ENCODE measurements around the gene SRI. TPM values are rescaled to one million over a fixed set of nuclear protein-coding genes. Genes with fewer than 3 reads are reported as not detected.
A peak's percentile ranks its signal among the peaks of the same experiment; 100 is the strongest.

The SRI gene
- total and polyA plus RNA-seq, 3 donors from 2014 or later = 53.1 to 96.1 (median 67.8) TPM

DNA sequence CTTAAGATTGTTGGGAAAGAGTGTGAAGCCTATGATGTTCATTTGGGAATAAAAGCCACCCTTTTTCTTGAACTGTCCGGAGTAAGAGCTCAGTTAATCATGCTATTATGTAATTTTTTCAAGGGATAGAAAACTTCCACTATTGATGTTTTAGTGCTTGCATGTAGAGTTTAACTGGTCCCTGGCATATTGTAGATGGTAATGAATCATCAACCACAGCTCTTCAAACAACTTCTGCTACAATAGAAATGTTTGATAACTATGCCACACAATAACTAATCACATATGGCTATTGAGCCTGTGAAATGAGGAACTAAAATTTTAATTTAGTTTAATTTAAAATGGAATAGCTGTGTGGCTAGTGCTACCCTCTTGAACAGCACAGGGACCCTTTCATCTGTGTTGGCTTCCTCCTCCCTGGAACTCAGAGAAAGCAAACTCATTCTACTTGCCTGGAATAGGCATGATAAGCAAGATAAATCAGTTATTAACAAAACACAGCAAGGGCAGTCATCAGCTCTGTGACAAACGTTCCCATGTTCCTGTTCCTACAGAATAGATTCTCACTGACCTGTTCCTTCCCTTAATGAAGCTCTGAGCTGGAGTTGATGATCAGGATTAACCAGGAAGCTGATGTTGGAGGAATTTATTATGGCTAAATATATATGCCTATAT lies 4.9 kb upstream of the SRI start:
- intact Hi-C loops (cut with DNase I; ENCODE audit: low total_unique reads) = no loop called here
- no peak for DNase-seq
- WGBS, 2 donors = 73% methylated on average over 2 of the region's 2 CpGs

DNA sequence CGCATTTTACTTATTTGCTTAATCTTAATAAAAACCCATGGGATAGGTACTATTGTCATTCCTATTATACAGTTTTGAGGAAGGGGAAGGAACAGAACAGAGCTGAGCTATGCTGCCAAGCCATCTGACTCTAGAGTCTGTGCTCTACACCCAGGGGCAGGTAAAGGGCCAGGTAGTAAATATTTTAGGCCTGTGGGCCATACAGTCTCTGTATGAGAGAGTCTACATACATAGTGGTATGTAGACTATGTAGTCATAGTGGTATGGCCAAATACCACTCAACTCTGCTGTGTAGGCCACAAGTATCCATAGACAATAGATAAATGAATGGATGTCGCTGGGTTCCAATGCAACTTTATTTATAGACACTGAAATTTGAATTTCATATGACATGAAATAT lies 3.4 kb upstream of the SRI start:
- no peak overlapping the region for H3K27ac ChIP-seq
- intact Hi-C loops (cut with DNase I; ENCODE audit: low total_unique reads) = no loop called here
- 97 to 98% methylated on average over 2 of the region's 2 CpGs for WGBS, 2 donors

More for the DNA sequence above, 4.9 kb upstream of the SRI start:
- no peaks in the 10 kb centered on the region for H3K36me3 ChIP-seq (ENCODE audit: low read depth, missing control alignments)
- H3K4me3 ChIP-seq = no peak overlapping the region
- H3K27ac ChIP-seq = no peak overlapping the region
- H3K27me3 ChIP-seq = no peaks in the 10 kb centered on the region
- TF ChIP-seq POLR2A (IDR thresholded peaks at IDR 0.05) = no peak
- TF ChIP-seq, protein P1, sequence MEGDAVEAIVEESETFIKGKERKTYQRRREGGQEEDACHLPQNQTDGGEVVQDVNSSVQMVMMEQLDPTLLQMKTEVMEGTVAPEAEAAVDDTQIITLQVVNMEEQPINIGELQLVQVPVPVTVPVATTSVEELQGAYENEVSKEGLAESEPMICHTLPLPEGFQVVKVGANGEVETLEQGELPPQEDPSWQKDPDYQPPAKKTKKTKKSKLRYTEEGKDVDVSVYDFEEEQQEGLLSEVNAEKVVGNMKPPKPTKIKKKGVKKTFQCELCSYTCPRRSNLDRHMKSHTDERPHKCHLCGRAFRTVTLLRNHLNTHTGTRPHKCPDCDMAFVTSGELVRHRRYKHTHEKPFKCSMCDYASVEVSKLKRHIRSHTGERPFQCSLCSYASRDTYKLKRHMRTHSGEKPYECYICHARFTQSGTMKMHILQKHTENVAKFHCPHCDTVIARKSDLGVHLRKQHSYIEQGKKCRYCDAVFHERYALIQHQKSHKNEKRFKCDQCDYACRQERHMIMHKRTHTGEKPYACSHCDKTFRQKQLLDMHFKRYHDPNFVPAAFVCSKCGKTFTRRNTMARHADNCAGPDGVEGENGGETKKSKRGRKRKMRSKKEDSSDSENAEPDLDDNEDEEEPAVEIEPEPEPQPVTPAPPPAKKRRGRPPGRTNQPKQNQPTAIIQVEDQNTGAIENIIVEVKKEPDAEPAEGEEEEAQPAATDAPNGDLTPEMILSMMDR (IDR thresholded peaks at IDR 0.05) = no peak
- no peaks in the 10 kb centered on the region for H3K4me1 ChIP-seq
- no peaks in the 10 kb centered on the region for H3K9me3 ChIP-seq

DNA sequence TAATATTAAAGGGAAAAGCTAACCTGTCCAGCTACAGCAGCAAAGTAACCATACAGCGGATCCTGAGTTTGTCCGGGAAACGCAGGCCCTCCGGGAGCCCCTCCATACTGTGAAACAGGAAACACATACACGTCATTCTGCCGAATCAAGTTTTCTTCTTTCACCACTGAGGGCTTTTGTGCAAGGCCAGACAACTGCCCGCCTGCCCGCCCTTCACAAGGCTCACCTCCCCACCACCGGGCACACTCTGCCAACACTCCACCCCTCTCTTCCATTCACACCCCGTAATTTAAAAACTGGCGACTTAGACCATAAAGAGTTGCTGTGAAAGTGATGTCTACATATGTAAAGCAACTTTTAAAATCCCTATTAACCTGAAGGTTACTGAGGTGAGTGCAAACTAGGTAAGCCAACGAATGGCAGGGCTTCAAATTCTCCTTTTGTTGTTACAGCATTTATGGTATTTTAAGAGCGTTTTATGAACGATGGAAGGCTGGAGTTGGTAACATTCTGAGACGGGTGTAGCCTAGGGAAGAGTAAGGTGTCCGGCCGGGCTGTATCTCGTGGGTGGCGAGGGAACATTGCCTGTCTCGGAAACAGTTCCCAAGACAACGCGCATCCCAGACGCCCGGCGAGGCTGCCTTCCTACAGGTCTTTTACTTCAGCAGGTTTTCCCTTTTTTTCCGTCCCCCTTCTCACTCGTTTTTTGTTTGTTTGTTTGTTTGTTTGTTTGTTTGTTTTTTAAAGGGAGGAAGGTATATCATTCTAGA lies 817 bp downstream of the SRI start:
- Histone ChIP-seq H3K27me3 (no peaks in the 10 kb centered on the region), H3K4me1 (peaks cover 4% of the 10 kb centered on the region), H3K9me3 (no peaks in the 10 kb centered on the region), H3K4me3 (peak overlapping the region; percentile 76 to 86), H3K36me3 (ENCODE audit: low read depth, missing control alignments) (no peaks in the 10 kb centered on the region), H3K27ac (peak overlapping the region in 1 of 2 donors; percentile 34)
- DNase-seq = peak; percentile 75
- WGBS, 2 donors = 1 to 2% methylated on average over 27 of the region's 27 CpGs
- intact Hi-C loops (cut with DNase I; ENCODE audit: low total_unique reads) = no loop called here
- TF ChIP-seq, protein P1 (IDR thresholded peaks at IDR 0.05) = no peak
- TF ChIP-seq POLR2A (IDR thresholded peaks at IDR 0.05) = no peak

More for the DNA sequence above, 3.4 kb upstream of the SRI start:
- Histone ChIP-seq H3K4me1 (peaks cover 1% of the 10 kb centered on the region), H3K9me3 (no peaks in the 10 kb centered on the region), H3K27me3 (no peaks in the 10 kb centered on the region), H3K36me3 (ENCODE audit: low read depth, missing control alignments) (no peaks in the 10 kb centered on the region), H3K4me3 (no peak overlapping the region)
- TF ChIP-seq POLR2A (IDR thresholded peaks at IDR 0.05) = no peak
- TF ChIP-seq, protein P1 (IDR thresholded peaks at IDR 0.05) = no peak
- no peak for DNase-seq

DNA sequence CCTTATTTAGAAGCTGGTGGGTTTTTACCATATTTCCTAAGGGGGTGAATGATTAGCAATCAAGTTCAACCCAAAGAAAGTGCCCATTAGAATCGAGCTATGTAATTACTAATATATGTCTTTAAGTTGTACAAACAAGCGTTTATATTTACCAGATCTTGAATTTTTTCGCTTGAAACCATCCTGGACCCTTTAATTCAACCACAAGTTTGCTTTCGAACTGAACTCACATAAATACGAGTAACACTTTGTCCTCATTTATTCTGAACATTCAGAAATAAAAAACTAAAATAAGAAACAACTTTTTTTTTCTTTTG lies 1.5 kb downstream of the SRI start:
- 35 to 37% methylated on average over 5 of the region's 5 CpGs for WGBS, 2 donors
- H3K36me3 ChIP-seq (ENCODE audit: low read depth, missing control alignments) = no peaks in the 10 kb centered on the region
- peaks cover 4% of the 10 kb centered on the region for H3K4me1 ChIP-seq
- DNase-seq = no peak
- H3K4me3 ChIP-seq = peak overlapping the region; percentile 76 to 86
- H3K9me3 ChIP-seq = no peaks in the 10 kb centered on the region
- H3K27ac ChIP-seq = peak overlapping the region in 1 of 2 donors; percentile 34
- intact Hi-C loops (cut with DNase I; ENCODE audit: low total_unique reads) = no loop called here
- TF ChIP-seq POLR2A (IDR thresholded peaks at IDR 0.05) = no peak
- TF ChIP-seq, protein P1 (IDR thresholded peaks at IDR 0.05) = no peak
- no peaks in the 10 kb centered on the region for H3K27me3 ChIP-seq

Measured in testis (tissue), 3 donors.